ENCODE results near the gene SLC27A3. TPM values are rescaled to one million over a fixed set of nuclear protein-coding genes. Genes with fewer than 3 reads are reported as not detected.

The SLC27A3 gene, protein sequence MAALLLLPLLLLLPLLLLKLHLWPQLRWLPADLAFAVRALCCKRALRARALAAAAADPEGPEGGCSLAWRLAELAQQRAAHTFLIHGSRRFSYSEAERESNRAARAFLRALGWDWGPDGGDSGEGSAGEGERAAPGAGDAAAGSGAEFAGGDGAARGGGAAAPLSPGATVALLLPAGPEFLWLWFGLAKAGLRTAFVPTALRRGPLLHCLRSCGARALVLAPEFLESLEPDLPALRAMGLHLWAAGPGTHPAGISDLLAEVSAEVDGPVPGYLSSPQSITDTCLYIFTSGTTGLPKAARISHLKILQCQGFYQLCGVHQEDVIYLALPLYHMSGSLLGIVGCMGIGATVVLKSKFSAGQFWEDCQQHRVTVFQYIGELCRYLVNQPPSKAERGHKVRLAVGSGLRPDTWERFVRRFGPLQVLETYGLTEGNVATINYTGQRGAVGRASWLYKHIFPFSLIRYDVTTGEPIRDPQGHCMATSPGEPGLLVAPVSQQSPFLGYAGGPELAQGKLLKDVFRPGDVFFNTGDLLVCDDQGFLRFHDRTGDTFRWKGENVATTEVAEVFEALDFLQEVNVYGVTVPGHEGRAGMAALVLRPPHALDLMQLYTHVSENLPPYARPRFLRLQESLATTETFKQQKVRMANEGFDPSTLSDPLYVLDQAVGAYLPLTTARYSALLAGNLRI
- 5.0 and 8.4 TPM in 2 replicates for total RNA-seq

DNA sequence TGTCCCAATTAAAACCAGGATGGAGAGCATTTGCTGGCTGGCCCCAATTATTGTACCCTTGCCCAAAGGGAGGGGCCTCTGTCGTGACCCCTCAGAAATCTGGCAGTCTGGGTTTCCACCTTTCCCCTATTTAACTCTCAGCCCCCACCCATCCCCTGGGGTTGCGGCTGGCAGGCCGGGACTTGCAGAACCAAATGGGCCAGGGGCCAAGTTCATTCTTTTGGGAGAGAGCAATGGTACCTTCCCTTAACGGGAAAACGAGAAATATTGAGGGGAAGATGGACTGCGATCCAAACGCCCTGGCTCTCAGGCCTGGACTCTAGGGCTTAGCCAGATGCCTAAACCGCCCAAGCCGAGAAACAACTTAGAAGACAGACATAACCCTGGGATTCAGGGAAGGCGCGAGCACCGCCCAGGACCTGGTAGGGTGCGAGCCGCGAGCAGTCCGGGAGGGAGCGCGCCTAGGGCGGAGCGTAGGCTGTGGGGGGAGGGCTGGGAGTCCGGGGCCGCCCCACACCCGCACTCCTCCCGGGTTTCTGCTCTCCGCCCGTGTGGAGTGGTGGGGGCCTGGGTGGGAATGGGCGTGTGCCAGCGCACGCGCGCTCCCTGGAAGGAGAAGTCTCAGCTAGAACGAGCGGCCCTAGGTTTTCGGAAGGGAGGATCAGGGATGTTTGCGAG lies at the start of gene SLC27A3:
SLC27A3 (plus strand) TSS at position 628 of the 678 bp plus-strand sequence. CDS start 91 bp downstream, outside the sequence.

DNA sequence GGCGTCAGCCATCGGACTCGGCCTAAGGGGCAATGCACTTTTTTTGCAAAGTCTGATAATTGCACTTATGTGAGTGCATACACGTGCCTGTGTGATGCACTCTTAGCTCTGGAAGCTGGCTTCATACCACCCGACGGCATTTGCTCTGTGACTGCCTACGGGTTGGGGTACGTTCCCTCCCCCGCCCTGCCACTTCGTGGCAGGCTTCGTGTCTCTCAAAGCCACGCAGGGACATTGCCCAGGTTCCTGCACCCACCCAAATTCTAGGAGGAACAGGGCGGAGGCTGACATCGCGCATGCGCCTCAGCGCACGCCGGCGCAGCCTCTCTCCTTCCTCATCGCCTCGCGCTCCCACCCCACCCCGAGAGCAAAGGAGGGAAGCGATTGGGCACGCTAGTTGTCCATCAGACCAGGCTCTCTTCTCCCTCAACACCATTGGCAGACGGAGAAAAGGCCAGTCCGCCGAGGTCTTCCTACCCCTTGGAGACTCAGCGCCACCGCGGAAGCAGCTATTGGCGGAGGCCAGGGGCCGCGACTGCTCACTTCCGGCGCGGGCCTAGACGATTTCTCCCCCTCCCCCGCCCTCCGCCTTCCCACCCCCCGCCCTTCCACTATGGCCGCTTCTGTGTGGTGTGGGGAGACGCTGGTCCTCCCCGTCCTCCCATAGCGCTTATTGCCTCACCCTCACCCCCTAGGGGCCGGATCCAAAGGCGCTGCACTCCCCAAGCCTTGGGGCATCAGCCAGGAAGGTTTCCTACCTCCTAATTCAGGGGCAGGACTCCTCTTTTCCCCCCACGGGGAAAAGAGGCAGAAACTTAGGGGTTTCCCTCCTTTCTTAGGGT lies 47.5 kb upstream of the SLC27A3 start, which contains the start of gene INTS3:
INTS3 (plus strand) TSS at position 588 of the 842 bp plus-strand sequence. CDS start 585 bp downstream, outside the sequence.

Other genes starting within 250 kb of the SLC27A3 start
- gene S100A6, start 239.4 kb upstream of the SLC27A3 start, total RNA-seq, result 349 and 885 TPM in 2 replicates
- not detected in 2 replicates for gene S100A5, start 234.5 kb upstream of the SLC27A3 start, total RNA-seq
- gene S100A4, start 229.6 kb upstream of the SLC27A3 start, total RNA-seq, result 15.8 and 25.1 TPM in 2 replicates
- 3.7 and 7.1 TPM in 2 replicates for gene S100A3, start 226.1 kb upstream of the SLC27A3 start, total RNA-seq
- 8.0 and 18.1 TPM in 2 replicates for gene S100A2, start 209.6 kb upstream of the SLC27A3 start, total RNA-seq
- gene S100A16, start 162.3 kb upstream of the SLC27A3 start, total RNA-seq, result 125 and 475 TPM in 2 replicates
- gene S100A14, start 159.1 kb upstream of the SLC27A3 start, total RNA-seq, result 1.4 and 3.4 TPM in 2 replicates
- 64.0 and 367 TPM in 2 replicates for gene S100A13, start 147.9 kb upstream of the SLC27A3 start, total RNA-seq
- gene S100A1, start 147.0 kb upstream of the SLC27A3 start, total RNA-seq, result 0.72 TPM in 1 of 2 replicates, not detected in the other
- 41.9 and 53.7 TPM in 2 replicates for gene CHTOP, start 141.3 kb upstream of the SLC27A3 start, total RNA-seq
- 58.3 and 61.5 TPM in 2 replicates for gene SNAPIN, start 116.7 kb upstream of the SLC27A3 start, total RNA-seq
- gene ILF2, start 104.4 kb upstream of the SLC27A3 start, total RNA-seq, result 147 and 258 TPM in 2 replicates
- 0.52 and 1.0 TPM in 2 replicates for gene NPR1, start 96.7 kb upstream of the SLC27A3 start, total RNA-seq
- 18.9 and 20.7 TPM in 2 replicates for gene INTS3, start 47.4 kb upstream of the SLC27A3 start, total RNA-seq
- gene GATAD2B, start 147.6 kb downstream of the SLC27A3 start, total RNA-seq, result 6.3 and 22.8 TPM in 2 replicates
- gene DENND4B, start 171.3 kb downstream of the SLC27A3 start, total RNA-seq, result 18.7 and 28.3 TPM in 2 replicates
- 8.5 and 19.4 TPM in 2 replicates for gene CRTC2, start 183.2 kb downstream of the SLC27A3 start, total RNA-seq
- gene SLC39A1, start 188.1 kb downstream of the SLC27A3 start, total RNA-seq, result 115 and 153 TPM in 2 replicates
- gene CREB3L4, start 192.5 kb downstream of the SLC27A3 start, total RNA-seq, result 10.2 and 29.1 TPM in 2 replicates
- gene JTB, start 202.3 kb downstream of the SLC27A3 start, total RNA-seq, result 249 and 263 TPM in 2 replicates
- 52.4 and 103 TPM in 2 replicates for gene RAB13, start 210.9 kb downstream of the SLC27A3 start, total RNA-seq
- 2,589 and 3,794 TPM in 2 replicates for gene RPS27, start 215.4 kb downstream of the SLC27A3 start, total RNA-seq